Astrocyte (in vitro differentiated cells and primary cell): ENCODE measurements around the gene PTPRB. TPM values are rescaled to one million over a fixed set of nuclear protein-coding genes. Genes with fewer than 3 reads are reported as not detected.

Source experiments
- DNase-seq: peaks from one replicate; pipeline ENCODE4 v3.0.0-alpha.2; 2010; ENCODE audit warnings: low read depth
- FAIRE-seq: peaks from 2 replicates; lab custom pipeline; 2011; peaks lifted over from hg19 to GRCh38; lab: Jason Lieb, UNC
- H2AFZ ChIP-seq: 2 replicates; pipeline ENCODE4 v1.6.0; 2012; ENCODE audit warnings: low read depth, low read length, inconsistent platforms
- H3K27ac ChIP-seq: 2 replicates; pipeline ENCODE4 v1.5.1; 2011; ENCODE audit warnings: low read depth, low read length, inconsistent platforms
- H3K27me3 ChIP-seq: 2 replicates; pipeline ENCODE4 v1.6.0; 2011; ENCODE audit warnings: low read length, inconsistent platforms; ENCODE audit not compliant: insufficient read depth
- H3K36me3 ChIP-seq: 2 replicates; pipeline ENCODE4 v1.5.1; 2011; ENCODE audit warnings: low read length, inconsistent platforms; ENCODE audit not compliant: insufficient read depth
- H3K4me1 ChIP-seq: 2 replicates; pipeline ENCODE4 v1.5.1; 2011; ENCODE audit warnings: low read length, inconsistent platforms; ENCODE audit not compliant: insufficient read depth
- H3K4me2 ChIP-seq: 2 replicates; pipeline ENCODE4 v1.6.0; 2012; ENCODE audit warnings: low read length, inconsistent platforms
- H3K4me3 ChIP-seq: 2 replicates; pipeline ENCODE4 v1.5.1; 2011; ENCODE audit warnings: low read depth, mild to moderate bottlenecking, low read length, inconsistent platforms; ENCODE audit not compliant: insufficient read depth
- H3K79me2 ChIP-seq: 2 replicates; pipeline ENCODE4 v1.6.0; 2012; ENCODE audit warnings: mild to moderate bottlenecking, low read length, inconsistent platforms; ENCODE audit not compliant: insufficient read depth
- H3K9ac ChIP-seq: 2 replicates; pipeline ENCODE4 v1.6.0; 2012; ENCODE audit warnings: mild to moderate bottlenecking, low read length, inconsistent platforms
- H3K9me3 ChIP-seq: 2 replicates; pipeline ENCODE4 v1.5.1; 2012; ENCODE audit warnings: low read depth, mild to moderate bottlenecking, low read length, inconsistent platforms; ENCODE audit not compliant: insufficient read depth
- H4K20me1 ChIP-seq: 2 replicates; pipeline ENCODE4 v1.6.0; 2012; ENCODE audit warnings: low read length, inconsistent platforms; ENCODE audit not compliant: insufficient read depth
- H3K27ac Mint-ChIP-seq: one replicate; pipeline ENCODE4 v1.8.0; 2021; ENCODE audit warnings: mild to moderate bottlenecking, mixed read lengths; ENCODE audit not compliant: unreplicated experiment
- H3K27me3 Mint-ChIP-seq: one replicate; pipeline ENCODE4 v1.8.0; 2021; ENCODE audit warnings: low read depth, mixed read lengths; ENCODE audit not compliant: unreplicated experiment
- H3K36me3 Mint-ChIP-seq: one replicate; pipeline ENCODE4 v1.8.0; 2021; ENCODE audit warnings: low read depth, mixed read lengths; ENCODE audit not compliant: unreplicated experiment
- H3K4me1 Mint-ChIP-seq: one replicate; pipeline ENCODE4 v1.8.0; 2021; ENCODE audit warnings: low read depth, mixed read lengths; ENCODE audit not compliant: unreplicated experiment
- H3K4me3 Mint-ChIP-seq: one replicate; pipeline ENCODE4 v1.8.0; 2021; ENCODE audit warnings: mild to moderate bottlenecking, moderate library complexity, mixed read lengths; ENCODE audit not compliant: unreplicated experiment
- H3K9me3 Mint-ChIP-seq: one replicate; pipeline ENCODE4 v1.8.0; 2021; ENCODE audit warnings: mild to moderate bottlenecking, mixed read lengths; ENCODE audit not compliant: unreplicated experiment
- CTCF ChIP-seq: IDR thresholded peaks from 2 replicates; pipeline ENCODE4 v1.5.1; 2011; ENCODE audit warnings: low read depth, mild to moderate bottlenecking, inconsistent platforms, low read length, moderate library complexity; ENCODE audit not compliant: insufficient read depth
- EZH2 ChIP-seq: IDR thresholded peaks from 2 replicates; pipeline ENCODE4 v1.6.1; 2012; ENCODE audit warnings: mild to moderate bottlenecking, low read length, inconsistent platforms; ENCODE audit not compliant: insufficient read depth
- total RNA-seq: library from RNA; stranded (reverse); gene quantifications from 2 replicates; pipeline ENCODE4 v1.2.1, GENCODE V29; 2021

PTPRB gene
- total RNA-seq, 1 donor from 2014 or later, result 2.5 TPM

GRCh38 chr12:70640901-70641300 is 3.7 kb upstream of the PTPRB start:
- Mint-ChIP-seq H3K9me3 (no peaks in the 10 kb centered on the region), H3K27ac (no peak overlapping the region), H3K4me3 (no peak overlapping the region), H3K4me1 (peaks cover 31% of the 10 kb centered on the region), H3K27me3 (no peaks in the 10 kb centered on the region), H3K36me3 (no peaks in the 10 kb centered on the region)
- Histone ChIP-seq H3K79me2 (no peaks in the 10 kb centered on the region), H3K27ac (no peak overlapping the region), H3K4me1 (peaks cover 14% of the 10 kb centered on the region), H3K27me3 (no peaks in the 10 kb centered on the region), H3K36me3 (no peaks in the 10 kb centered on the region), H3K9ac (no peak overlapping the region), H3K4me2 (no peak overlapping the region), H4K20me1 (no peaks in the 10 kb centered on the region), H3K9me3 (no peaks in the 10 kb centered on the region), H3K4me3 (no peak overlapping the region), H2AFZ (no peak overlapping the region)
- FAIRE-seq (no peak), DNase-seq (no peak)
- no peak for TF ChIP-seq EZH2
- no peak for TF ChIP-seq CTCF

- Histone ChIP-seq H3K4me3 (no peak overlapping the region), H3K27me3 (no peaks in the 10 kb centered on the region), H3K36me3 (no peaks in the 10 kb centered on the region), H3K27ac (no peak overlapping the region), H3K4me2 (no peak overlapping the region), H3K9me3 (no peaks in the 10 kb centered on the region), H2AFZ (no peak overlapping the region), H4K20me1 (no peaks in the 10 kb centered on the region), H3K4me1 (peaks cover under 1% of the 10 kb centered on the region), H3K9ac (no peak overlapping the region), H3K79me2 (no peaks in the 10 kb centered on the region)
- Mint-ChIP-seq H3K4me1 (peaks cover 18% of the 10 kb centered on the region), H3K27me3 (no peaks in the 10 kb centered on the region), H3K9me3 (no peaks in the 10 kb centered on the region), H3K27ac (no peak overlapping the region), H3K36me3 (no peaks in the 10 kb centered on the region), H3K4me3 (no peak overlapping the region)
- FAIRE-seq (peak; percentile 58), DNase-seq (no peak)
- no peak for TF ChIP-seq CTCF
- TF ChIP-seq EZH2, result no peak
Observed at GRCh38 chr12:70639535-70639934, 2.3 kb upstream of the PTPRB start.

GRCh38 chr12:70638639-70639360 is 1.6 kb upstream of the PTPRB start:
- H3K36me3 Mint-ChIP-seq, result no peaks in the 10 kb centered on the region
- no peaks in the 10 kb centered on the region for H3K79me2 ChIP-seq
- H3K36me3 ChIP-seq, result no peaks in the 10 kb centered on the region
- H3K9ac ChIP-seq, result no peak overlapping the region
- H4K20me1 ChIP-seq, result no peaks in the 10 kb centered on the region
- peak; percentile 47 for FAIRE-seq
- no peak for DNase-seq
- no peak for TF ChIP-seq EZH2
- no peak for TF ChIP-seq CTCF
- H3K27ac ChIP-seq, result no peak overlapping the region
- H3K9me3 ChIP-seq, result no peaks in the 10 kb centered on the region
- H2AFZ ChIP-seq, result no peak overlapping the region
- H3K4me1 Mint-ChIP-seq, result peaks cover 16% of the 10 kb centered on the region
- no peak overlapping the region for H3K4me3 ChIP-seq
- H3K4me2 ChIP-seq, result no peak overlapping the region
- no peaks in the 10 kb centered on the region for H3K27me3 Mint-ChIP-seq
- no peaks in the 10 kb centered on the region for H3K4me1 ChIP-seq
- H3K27me3 ChIP-seq, result no peaks in the 10 kb centered on the region
- no peak overlapping the region for H3K4me3 Mint-ChIP-seq
- H3K9me3 Mint-ChIP-seq, result no peaks in the 10 kb centered on the region
- H3K27ac Mint-ChIP-seq, result no peak overlapping the region
